Cerebellar cortex (tissue), 1 donor: Measurements from ENCODE around the gene FANCM.
"Not testable (repeated sequence)": the region's sequence is repeated elsewhere in the genome, so short reads cannot be mapped to it uniquely, and the experiment has no call there.

Experiments
- DNase-seq: peaks from one replicate; pipeline ENCODE4 v3.0.0-alpha.2; 2015; ENCODE audit warnings: low spot score

Gene FANCM

GRCh38 chr14:45140661-45141187 is 5.0 kb downstream of the FANCM start:
- DNase-seq: no peak

- not testable (repeated sequence) for DNase-seq
Measured at GRCh38 chr14:45142083-45142482, 6.4 kb downstream of the FANCM start.

- no peak for DNase-seq
Measured at GRCh38 chr14:45144658-45145057, 8.9 kb downstream of the FANCM start.

- DNase-seq: no peak
Measured at GRCh38 chr14:45145214-45145613, 9.5 kb downstream of the FANCM start.

GRCh38 chr14:45149602-45150001 is 13.9 kb downstream of the FANCM start:
- DNase-seq: no peak

GRCh38 chr14:45150386-45150890 is 14.7 kb downstream of the FANCM start:
- DNase-seq: no peak

GRCh38 chr14:45156067-45156466 is 20.3 kb downstream of the FANCM start:
- no peak for DNase-seq

- DNase-seq: no peak
Measured at GRCh38 chr14:45169906-45170305, 34.2 kb downstream of the FANCM start.

- DNase-seq: no peak
Measured at GRCh38 chr14:45177076-45177475, 41.3 kb downstream of the FANCM start.

- no peak for DNase-seq
Measured at GRCh38 chr14:45181329-45181728, 45.6 kb downstream of the FANCM start.

GRCh38 chr14:45181806-45182205 is 46.1 kb downstream of the FANCM start:
- no peak for DNase-seq

- no peak for DNase-seq
Measured at GRCh38 chr14:45185100-45185814, 49.5 kb downstream of the FANCM start.

- DNase-seq: no peak
Measured at GRCh38 chr14:45194964-45195363, 59.2 kb downstream of the FANCM start.

- DNase-seq: no peak
Measured at GRCh38 chr14:45198551-45198950, 62.8 kb downstream of the FANCM start.

GRCh38 chr14:45199230-45199629 is 63.5 kb downstream of the FANCM start:
- DNase-seq: no peak

- peak; percentile 30 for DNase-seq
Measured at GRCh38 chr14:45201905-45202304, 66.2 kb downstream of the FANCM start.

GRCh38 chr14:45204241-45204640 is 68.5 kb downstream of the FANCM start:
- no peak for DNase-seq

GRCh38 chr14:45210159-45210558 is 74.4 kb downstream of the FANCM start:
- DNase-seq: no peak

- DNase-seq: no peak
Measured at GRCh38 chr14:45211295-45211694, 75.6 kb downstream of the FANCM start.

GRCh38 chr14:45212231-45212630 is 76.5 kb downstream of the FANCM start:
- DNase-seq: no peak

- not testable (repeated sequence) for DNase-seq
Measured at GRCh38 chr14:45213716-45214115, 78.0 kb downstream of the FANCM start.

GRCh38 chr14:45214341-45214740 is 78.6 kb downstream of the FANCM start:
- not testable (repeated sequence) for DNase-seq

- DNase-seq: no peak
Measured at GRCh38 chr14:45222485-45223262, 86.9 kb downstream of the FANCM start.
